ENCODE measurements around the gene LCA5L.
A peak's percentile ranks its signal among the peaks of the same experiment; 100 is the strongest.

The LCA5L gene

DNA sequence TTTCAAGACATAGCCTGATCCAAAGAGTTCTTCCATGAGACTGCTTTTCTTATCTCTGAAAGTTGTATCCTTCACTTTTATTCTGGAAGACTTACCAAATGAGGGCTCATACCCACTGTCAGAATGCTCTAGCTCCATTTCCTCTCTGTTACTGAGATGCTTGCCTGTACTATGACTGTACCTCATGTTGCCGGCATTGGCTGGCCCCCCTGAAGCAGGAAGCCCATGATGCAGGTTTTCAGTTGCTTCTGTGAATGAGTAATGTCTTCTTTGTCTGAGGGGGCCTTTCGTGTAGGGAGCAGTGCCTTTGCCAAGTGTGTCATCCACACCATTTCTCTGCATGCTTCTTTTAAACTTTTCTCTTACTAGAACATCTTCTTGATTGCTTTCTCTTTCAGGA is 39.5 kb downstream of the LCA5L start:
- no peaks in the 10 kb centered on the region; the same call in 1 of the 2 replicates for H3K9me3 ChIP-seq (ENCODE audit: low read depth, low read length)
- no peak for DNase-seq (ENCODE audit: low read depth, low spot score)

GRCh38 chr21:39400173-39400572 is 45.4 kb downstream of the LCA5L start:
- Histone ChIP-seq H3K9me3 (ENCODE audit: low read depth, low read length) (no peaks in the 10 kb centered on the region), H3K36me3 (ENCODE audit: insufficient read depth, low read length) (peaks cover 12% of the 10 kb centered on the region; the same call in 1 of the 2 replicates), H3K9ac (ENCODE audit: insufficient read length) (no peak overlapping the region), H3K4me3 (no peak overlapping the region), H3K27ac (no peak overlapping the region)
- no peak for TF ChIP-seq FOXP2 (optimal IDR thresholded peaks at IDR 0.05; ENCODE audit: control extremely low read depth, extremely low read length, insufficient read depth)
- TF ChIP-seq POLR2AphosphoS5 (IDR thresholded peaks at IDR 0.05; ENCODE audit: borderline replicate concordance, low read depth, low read length), result no peak
- TF ChIP-seq EZH2 (IDR thresholded peaks at IDR 0.05), result no peak
- no peak for DNase-seq (ENCODE audit: low read depth, low spot score)

More for the DNA sequence above, 39.5 kb downstream of the LCA5L start:
- Histone ChIP-seq H3K9ac (ENCODE audit: insufficient read length) (no peak overlapping the region), H3K36me3 (ENCODE audit: insufficient read depth, low read length) (peaks cover 21% of the 10 kb centered on the region), H3K27ac (no peak overlapping the region), H3K4me3 (no peak overlapping the region)
- TF ChIP-seq FOXP2 (optimal IDR thresholded peaks at IDR 0.05; ENCODE audit: control extremely low read depth, extremely low read length, insufficient read depth), result no peak
- TF ChIP-seq POLR2AphosphoS5 (IDR thresholded peaks at IDR 0.05; ENCODE audit: borderline replicate concordance, low read depth, low read length), result no peak
- no peak for TF ChIP-seq EZH2 (IDR thresholded peaks at IDR 0.05)

GRCh38 chr21:39397646-39398385 is 47.8 kb downstream of the LCA5L start:
- Histone ChIP-seq H3K27ac (no peak overlapping the region), H3K9ac (ENCODE audit: insufficient read length) (no peak overlapping the region), H3K36me3 (ENCODE audit: insufficient read depth, low read length) (peaks cover 32% of the 10 kb centered on the region; the same call in 1 of the 2 replicates), H3K4me3 (no peak overlapping the region), H3K9me3 (ENCODE audit: low read depth, low read length) (no peaks in the 10 kb centered on the region)
- no peak for TF ChIP-seq FOXP2 (optimal IDR thresholded peaks at IDR 0.05; ENCODE audit: control extremely low read depth, extremely low read length, insufficient read depth)
- TF ChIP-seq EZH2 (IDR thresholded peaks at IDR 0.05), result no peak
- no peak for TF ChIP-seq POLR2AphosphoS5 (IDR thresholded peaks at IDR 0.05; ENCODE audit: borderline replicate concordance, low read depth, low read length)
- DNase-seq (ENCODE audit: low read depth, low spot score), result no peak

- no peak for TF ChIP-seq EZH2 (IDR thresholded peaks at IDR 0.05)
- TF ChIP-seq FOXP2 (optimal IDR thresholded peaks at IDR 0.05; ENCODE audit: control extremely low read depth, extremely low read length, insufficient read depth), result no peak
- no peak for TF ChIP-seq POLR2AphosphoS5 (IDR thresholded peaks at IDR 0.05; ENCODE audit: borderline replicate concordance, low read depth, low read length)
- H3K9me3 ChIP-seq (ENCODE audit: low read depth, low read length), result no peaks in the 10 kb centered on the region
- no peak overlapping the region for H3K9ac ChIP-seq (ENCODE audit: insufficient read length)
- no peak overlapping the region for H3K4me3 ChIP-seq
- H3K27ac ChIP-seq, result no peak overlapping the region
- no peak for DNase-seq (ENCODE audit: low read depth, low spot score)
- H3K36me3 ChIP-seq (ENCODE audit: insufficient read depth, low read length), result peaks cover 42% of the 10 kb centered on the region
Measured at GRCh38 chr21:39392981-39393380, 52.6 kb downstream of the LCA5L start.

- no peak overlapping the region for H3K9ac ChIP-seq (ENCODE audit: insufficient read length)
- DNase-seq (ENCODE audit: low read depth, low spot score), result no peak
Measured at GRCh38 chr21:39390212-39390765, 55.3 kb downstream of the LCA5L start.

DNA sequence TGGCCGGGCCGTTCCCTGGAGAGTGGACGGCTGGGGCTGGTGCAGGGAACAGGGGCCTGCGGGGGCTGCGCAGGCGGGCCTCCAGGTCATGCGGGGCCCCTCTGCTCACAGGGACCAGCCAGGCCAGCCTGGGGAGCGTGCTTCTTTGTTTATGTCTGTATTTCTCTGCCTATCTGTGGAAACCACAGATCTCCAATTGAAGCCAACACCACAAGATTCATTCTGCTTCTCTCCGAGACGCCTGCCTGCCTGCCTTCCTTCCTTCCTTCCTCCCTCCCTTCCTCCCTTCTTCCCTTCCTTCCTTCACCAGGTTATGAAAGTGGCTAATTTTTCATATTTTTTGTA is 56.8 kb downstream of the LCA5L start:
- peak overlapping the region; percentile 93 for H3K4me3 ChIP-seq
- no peak overlapping the region for H3K27ac ChIP-seq
- TF ChIP-seq FOXP2 (optimal IDR thresholded peaks at IDR 0.05; ENCODE audit: control extremely low read depth, extremely low read length, insufficient read depth) (no peak), EZH2 (IDR thresholded peaks at IDR 0.05) (no peak), POLR2AphosphoS5 (IDR thresholded peaks at IDR 0.05; ENCODE audit: borderline replicate concordance, low read depth, low read length) (no peak)
- H3K9me3 ChIP-seq (ENCODE audit: low read depth, low read length), result no peaks in the 10 kb centered on the region
- DNase-seq (ENCODE audit: low read depth, low spot score), result no peak
- H3K9ac ChIP-seq (ENCODE audit: insufficient read length), result no peak overlapping the region
- peaks cover 23% of the 10 kb centered on the region for H3K36me3 ChIP-seq (ENCODE audit: insufficient read depth, low read length)

More at GRCh38 chr21:39390212-39390765, 55.3 kb downstream of the LCA5L start:
- Histone ChIP-seq H3K4me3 (no peak overlapping the region), H3K36me3 (ENCODE audit: insufficient read depth, low read length) (peaks cover 32% of the 10 kb centered on the region), H3K27ac (no peak overlapping the region), H3K9me3 (ENCODE audit: low read depth, low read length) (no peaks in the 10 kb centered on the region)
- TF ChIP-seq POLR2AphosphoS5 (IDR thresholded peaks at IDR 0.05; ENCODE audit: borderline replicate concordance, low read depth, low read length) (no peak), EZH2 (IDR thresholded peaks at IDR 0.05) (no peak), FOXP2 (optimal IDR thresholded peaks at IDR 0.05; ENCODE audit: control extremely low read depth, extremely low read length, insufficient read depth) (no peak)

DNA sequence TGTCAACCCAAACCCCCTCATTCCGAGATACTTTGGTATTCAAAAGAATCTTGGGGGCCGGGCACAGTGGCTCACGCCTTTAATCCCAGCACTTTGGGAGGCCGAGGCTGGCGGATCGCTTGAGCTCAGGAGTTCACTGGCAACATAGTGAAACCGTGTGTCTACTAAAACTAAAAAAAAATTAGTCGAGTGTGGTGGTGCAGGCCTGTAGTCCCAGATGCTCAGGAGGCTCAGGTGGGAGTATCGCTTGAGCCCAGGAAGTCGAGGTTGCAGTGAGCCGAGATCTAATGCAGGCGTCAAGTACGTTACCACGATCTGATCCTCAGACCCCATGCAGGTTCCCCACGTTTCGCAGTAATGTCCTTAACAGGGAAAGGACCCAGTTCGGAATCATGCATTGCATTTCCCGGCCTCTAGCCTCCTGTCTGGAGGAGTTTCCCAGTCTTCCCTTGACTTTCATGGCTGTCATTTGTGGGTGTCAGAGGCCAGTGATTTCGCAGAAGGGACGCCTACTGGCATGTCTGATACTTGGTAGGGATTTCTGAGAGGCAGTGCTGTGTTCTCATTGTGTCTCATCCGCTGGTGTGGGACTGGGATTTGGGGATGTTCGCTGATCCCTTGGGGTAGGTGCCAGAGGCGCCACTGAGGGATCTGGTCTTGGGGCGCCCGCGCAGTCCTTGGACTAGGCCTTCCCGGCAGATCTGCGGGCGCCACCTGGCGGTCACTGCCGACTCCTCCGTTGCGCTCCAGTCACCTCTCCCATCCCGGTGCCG is 57.4 kb downstream of the LCA5L start:
- peak overlapping the region; percentile 83 for H3K9ac ChIP-seq (ENCODE audit: insufficient read length)

GRCh38 chr21:39387461-39388037 is 58.0 kb downstream of the LCA5L start:
- Histone ChIP-seq H3K27ac (peak overlapping the region; percentile 83), H3K9ac (ENCODE audit: insufficient read length) (peak overlapping the region; percentile 83), H3K9me3 (ENCODE audit: low read depth, low read length) (no peaks in the 10 kb centered on the region), H3K4me3 (peak overlapping the region; percentile 93), H3K36me3 (ENCODE audit: insufficient read depth, low read length) (peaks cover 10% of the 10 kb centered on the region)
- TF ChIP-seq FOXP2 (optimal IDR thresholded peaks at IDR 0.05; ENCODE audit: control extremely low read depth, extremely low read length, insufficient read depth) (no peak), POLR2AphosphoS5 (IDR thresholded peaks at IDR 0.05; ENCODE audit: borderline replicate concordance, low read depth, low read length) (peak; percentile 80)
- peak; percentile 69 for DNase-seq (ENCODE audit: low read depth, low spot score)

More for the DNA sequence above, 57.4 kb downstream of the LCA5L start:
- peak overlapping the region; percentile 83 for H3K27ac ChIP-seq
- TF ChIP-seq FOXP2 (optimal IDR thresholded peaks at IDR 0.05; ENCODE audit: control extremely low read depth, extremely low read length, insufficient read depth), result no peak
- TF ChIP-seq POLR2AphosphoS5 (IDR thresholded peaks at IDR 0.05; ENCODE audit: borderline replicate concordance, low read depth, low read length), result no peak
- no peak for TF ChIP-seq EZH2 (IDR thresholded peaks at IDR 0.05)
- H3K9me3 ChIP-seq (ENCODE audit: low read depth, low read length), result no peaks in the 10 kb centered on the region
- no peak for DNase-seq (ENCODE audit: low read depth, low spot score)
- peaks cover 17% of the 10 kb centered on the region for H3K36me3 ChIP-seq (ENCODE audit: insufficient read depth, low read length)
- peak overlapping the region; percentile 93 for H3K4me3 ChIP-seq
